SIG-M5 treated with dmso at 0.1 percent for 504 hours (cell line): ENCODE results near the gene DPYSL5.

Experiments
- DNase-seq: peaks from one replicate; lab custom pipeline; 2025; ENCODE audit not compliant: unreplicated experiment; lab: John Stamatoyannopoulos, UW

Gene DPYSL5

DNA sequence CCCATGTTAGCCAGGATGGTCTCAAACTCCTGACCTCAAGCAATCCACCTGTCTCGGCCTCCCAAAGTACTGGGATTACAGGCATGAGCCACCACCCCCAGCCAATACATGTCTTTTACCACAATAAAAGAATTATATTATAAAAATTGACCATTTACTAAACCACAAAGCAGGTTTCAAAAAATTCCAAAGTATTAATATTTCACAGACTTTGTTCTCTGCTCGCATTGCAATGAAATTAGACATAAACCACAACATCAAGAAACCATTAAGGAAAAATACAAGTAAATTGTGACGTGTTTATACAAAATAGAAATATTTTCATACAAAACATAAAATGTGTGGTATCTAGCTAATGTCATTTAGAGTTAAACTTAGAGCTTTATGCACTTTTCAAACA lies 109.1 kb downstream of the DPYSL5 start:
- no peak for DNase-seq

DNA sequence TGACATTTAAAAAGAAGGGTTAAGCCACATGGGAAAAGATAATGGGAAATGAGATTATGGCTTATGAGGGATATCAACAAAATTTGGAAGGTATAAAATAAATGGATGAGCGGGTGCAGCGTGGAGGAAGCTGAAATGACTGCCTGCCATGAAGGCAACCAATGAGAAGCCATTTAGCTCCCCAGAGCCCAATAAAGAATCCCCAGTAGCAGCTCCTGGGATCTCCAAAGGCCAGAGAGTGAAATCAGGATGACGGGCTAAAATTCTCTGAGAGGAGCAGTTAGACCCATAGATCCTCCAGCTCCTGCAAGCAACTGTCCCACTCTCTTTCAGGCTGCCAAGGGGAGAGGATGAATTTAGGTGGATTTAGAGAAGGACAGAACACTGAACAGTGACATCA lies 109.6 kb downstream of the DPYSL5 start:
- DNase-seq, result no peak

DNA sequence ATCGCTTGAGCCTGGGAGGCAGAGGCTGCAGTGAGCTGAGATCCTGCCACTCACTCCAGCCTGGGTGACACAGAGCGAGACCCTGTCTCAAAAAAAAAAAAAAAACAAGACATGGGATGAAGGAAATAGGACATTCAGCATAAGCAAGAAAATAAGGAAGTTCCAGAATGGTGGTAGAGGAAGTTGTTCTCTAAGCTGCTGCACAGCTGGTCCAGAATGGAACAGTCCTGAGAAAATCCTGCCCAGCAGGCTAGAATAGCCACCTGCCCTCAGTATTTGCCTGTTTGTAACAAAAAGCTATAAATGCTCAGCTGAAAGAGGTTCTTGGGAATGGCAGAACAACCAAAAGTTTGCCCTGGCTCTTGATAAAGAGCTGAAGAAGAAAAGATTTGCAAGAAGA lies 111.4 kb downstream of the DPYSL5 start:
- peak; percentile 65 for DNase-seq

DNA sequence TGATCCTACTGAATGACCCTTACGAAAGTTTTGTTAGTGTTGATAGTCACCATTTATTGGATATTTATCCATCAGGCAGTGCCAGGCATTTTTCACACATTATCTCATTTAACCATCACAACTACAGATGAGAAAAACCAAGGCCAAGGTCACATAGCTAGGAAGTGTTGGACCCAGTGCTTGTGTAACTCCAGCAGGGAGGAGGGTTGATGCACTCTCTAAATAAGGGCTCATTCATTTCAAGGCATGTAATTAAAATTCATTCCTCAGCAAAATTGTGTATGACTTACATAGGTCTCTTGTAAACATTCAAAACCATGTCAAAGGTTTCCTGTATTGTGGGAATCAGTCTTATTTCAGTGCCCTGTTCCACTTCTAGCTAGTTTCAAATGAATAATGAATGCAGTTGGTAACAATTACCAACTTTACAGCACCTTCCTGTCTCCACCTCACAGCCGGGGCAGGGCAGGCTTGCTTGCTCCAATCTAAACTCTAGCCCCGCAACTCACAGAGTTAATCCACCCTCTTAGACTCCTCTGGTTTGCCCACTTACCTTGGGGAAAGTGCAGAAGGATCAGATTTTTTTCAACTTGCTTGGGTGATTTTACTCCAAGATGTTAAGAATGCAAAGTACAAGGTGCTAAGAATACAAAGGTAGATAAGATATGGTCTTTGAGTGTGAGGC lies 116.7 kb downstream of the DPYSL5 start:
- no peak for DNase-seq

DNA sequence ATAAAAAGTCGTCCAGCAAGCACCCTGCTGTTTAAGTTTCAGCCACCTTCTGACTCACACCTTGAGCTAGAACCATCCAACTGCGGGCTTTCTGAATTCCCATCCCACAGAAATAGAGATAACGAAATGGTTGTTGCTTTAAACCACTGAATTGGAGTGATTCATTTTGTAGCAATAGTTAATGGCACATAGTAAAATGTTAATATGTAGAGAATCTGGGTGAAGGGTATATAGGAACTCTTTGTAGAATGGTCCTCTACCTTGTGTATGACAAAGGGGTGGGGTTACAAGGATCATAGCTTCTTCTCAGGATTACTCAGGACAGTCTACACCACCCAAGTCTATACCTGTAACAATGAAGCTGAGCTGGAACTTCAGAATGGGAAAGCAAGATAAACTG lies 120.1 kb downstream of the DPYSL5 start:
- no peak for DNase-seq

DNA sequence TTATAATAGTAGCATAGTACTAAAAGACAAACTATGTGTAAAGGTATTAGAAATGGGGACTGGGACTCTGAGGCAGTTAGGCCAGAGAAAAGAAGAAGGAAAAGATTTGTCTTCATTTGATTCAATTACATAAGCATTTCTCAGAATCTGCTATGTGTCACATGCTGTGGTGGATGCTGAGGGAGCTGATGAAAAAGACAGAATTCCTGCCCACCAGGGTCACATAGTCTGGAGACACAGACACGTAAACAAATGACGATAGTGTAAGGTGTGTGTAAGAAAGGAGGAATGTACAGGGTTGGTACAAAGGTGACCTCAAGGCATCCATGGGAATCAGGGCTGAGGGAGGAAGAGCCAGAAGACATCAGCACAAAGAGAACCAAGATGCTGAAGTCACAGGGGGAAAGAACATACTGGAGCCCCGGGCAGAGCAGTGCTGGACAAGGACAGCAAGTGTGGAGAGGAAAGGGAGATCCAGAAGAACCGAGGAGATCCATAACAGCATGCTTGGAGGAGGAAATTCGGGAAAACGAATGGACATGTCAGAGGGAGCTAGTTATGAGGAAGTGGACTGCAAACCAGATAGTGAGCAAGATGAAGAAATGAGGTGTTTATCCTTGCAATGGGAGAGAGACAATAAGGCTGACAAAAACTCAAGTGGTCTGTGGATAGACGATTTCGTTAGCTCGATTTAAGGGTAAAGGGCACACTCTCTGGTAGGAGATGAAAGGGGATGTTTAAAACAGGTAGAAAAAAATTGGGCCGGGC lies 121.3 kb downstream of the DPYSL5 start:
- DNase-seq, result no peak

DNA sequence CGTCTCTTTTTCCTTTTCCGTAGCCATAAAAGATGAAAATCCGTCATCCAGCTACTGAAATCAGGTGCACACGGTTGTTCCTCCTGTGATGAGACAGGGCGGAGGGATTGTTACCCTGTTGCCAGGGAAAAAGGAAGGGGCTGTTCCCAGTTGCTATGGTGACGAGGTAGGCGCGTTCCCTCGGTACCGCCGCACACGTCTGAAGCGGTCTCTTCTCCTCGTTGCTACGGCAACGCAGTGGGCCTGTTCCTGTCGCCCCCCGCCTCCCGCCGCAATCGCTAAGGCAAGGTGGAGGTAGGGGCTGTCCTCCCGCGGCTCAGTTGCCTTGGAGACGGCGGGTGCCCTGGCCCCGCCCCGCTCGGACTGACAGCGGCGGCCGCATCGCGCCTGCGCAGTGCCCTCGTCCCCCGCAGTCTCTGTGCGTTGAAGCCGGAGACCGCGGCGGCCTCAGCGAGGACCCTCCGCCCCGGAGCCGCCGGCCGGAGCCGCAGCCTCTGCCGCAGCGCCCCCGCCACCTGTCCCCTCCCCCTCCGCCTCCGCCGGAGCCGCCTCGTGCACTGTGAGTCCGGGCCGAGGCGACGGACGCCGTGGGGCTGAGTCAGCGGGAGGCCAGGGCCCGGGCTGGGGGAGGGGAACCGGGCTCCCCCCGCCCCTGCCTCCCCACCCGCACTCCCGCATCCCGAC lies 122.5 kb downstream of the DPYSL5 start, which contains the start of gene MAPRE3:
Gene MAPRE3, plus strand, starts transcription at position 394 of the 684 bp plus-strand sequence. CDS start 51,582 bp downstream, outside the sequence.
- DNase-seq, result peak; percentile 82

DNA sequence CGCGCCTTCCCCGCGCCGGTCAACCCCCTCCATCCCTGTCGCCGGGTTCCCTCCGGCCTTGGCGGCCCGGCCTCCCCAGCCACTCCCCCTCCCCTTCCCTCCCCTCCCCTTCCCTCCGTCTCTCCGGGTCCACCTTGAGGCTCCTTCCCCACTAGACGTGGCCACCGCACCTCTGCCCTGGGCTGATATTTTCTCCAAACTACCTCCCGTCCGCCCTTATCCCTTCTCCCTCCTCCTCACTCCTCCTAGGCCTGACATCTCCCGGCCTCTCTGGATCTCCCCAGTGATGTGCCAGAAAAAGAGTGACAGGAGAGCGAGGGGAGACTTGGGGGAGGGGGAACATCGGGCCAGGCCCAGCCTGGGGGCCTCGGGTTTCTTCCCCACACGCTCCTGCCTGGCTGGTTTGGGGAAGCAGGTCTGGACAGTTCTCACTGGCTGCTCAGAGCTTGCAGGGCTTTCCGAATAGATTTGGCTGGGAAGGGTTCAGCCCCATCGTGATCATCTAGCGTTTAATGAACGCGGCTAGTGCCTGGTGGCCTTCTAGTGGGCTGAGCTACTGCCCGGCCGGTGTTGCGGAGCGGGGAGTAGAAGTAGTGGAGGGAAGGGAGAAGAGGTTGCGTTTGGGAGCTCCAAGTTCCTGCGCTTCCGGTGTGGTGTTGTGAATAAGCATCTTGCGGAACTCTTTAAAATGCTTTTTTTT lies 123.1 kb downstream of the DPYSL5 start:
- DNase-seq, result peak; percentile 16

DNA sequence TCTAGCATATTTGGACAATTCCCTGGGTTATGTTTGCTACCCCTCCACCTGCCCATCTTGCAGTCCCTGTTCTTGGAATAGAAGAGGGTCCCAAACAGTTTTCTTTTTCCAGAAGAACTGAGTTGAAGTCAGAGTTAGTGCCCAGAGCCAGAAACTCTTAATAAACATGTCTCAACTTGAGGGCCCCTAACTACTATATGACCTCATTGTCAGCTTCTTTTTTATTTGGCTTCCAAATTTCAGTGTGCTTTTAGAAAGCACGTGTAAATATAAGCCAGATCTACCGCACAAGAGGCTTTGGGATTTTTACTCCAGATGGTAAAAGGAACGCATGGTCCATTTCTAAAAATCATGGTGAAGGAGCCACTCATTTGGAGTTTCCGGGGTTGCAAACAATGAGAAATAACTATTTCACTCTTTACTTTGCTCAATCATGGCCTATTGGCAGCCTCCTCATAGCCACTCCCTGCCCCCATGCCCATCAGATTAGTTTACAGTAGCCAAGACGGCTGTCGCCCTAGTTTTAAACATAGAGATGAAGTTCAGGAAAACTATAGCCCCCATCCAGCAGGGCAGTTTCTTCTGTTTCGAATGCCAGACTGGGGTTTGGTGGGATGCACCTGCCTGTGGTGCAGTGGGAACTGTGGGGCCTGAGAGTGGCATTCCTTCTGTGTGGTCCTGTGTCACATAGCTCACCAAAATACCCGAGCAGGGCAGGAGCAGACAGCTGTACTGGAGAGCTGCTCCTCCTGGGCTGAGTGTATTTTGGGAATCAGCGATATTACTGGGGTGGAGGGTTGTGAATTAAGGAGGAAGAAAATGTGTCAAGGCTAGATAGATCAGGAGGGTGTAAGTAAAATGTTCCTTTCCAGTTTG lies 124.2 kb downstream of the DPYSL5 start:
- DNase-seq, result no peak

DNA sequence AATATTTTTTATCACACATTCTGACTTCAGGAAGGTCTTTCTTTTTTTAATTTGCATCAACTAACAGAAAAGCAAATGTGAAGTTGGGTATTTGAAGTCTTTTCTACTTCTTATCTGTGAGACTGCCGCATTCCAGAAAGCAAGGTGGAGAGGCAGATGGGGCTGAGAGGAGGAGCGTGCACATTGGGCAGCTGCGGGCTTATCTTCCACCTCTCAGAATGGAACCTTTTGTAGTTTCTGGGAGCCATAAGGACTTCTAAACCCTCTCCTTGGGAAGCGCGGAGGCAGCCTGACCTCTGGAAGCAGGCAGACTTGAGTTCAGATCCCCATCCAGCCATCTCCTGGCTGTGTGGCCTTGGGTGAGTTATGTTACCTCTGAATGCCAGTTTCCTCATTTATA lies 126.4 kb downstream of the DPYSL5 start:
- no peak for DNase-seq

DNA sequence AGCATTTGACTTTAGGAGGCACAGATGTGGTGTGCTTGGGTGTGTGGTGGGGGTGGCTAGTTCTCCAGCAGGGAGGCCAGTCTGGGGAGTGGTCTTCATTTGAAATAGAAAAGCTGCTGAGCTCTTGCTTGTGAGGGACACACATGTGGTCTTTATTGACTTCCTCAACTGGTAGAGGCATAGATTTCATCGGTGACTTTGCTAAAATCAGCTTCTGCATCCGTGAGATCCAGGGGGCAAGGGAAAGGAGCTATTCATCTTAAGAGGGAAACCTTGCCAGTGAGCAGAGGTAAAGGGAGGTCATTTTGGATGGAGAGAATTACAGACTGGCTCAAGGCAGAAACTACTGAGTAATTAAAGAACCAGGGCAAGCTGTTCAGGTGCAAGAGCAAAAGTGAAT lies 127.2 kb downstream of the DPYSL5 start:
- no peak for DNase-seq

DNA sequence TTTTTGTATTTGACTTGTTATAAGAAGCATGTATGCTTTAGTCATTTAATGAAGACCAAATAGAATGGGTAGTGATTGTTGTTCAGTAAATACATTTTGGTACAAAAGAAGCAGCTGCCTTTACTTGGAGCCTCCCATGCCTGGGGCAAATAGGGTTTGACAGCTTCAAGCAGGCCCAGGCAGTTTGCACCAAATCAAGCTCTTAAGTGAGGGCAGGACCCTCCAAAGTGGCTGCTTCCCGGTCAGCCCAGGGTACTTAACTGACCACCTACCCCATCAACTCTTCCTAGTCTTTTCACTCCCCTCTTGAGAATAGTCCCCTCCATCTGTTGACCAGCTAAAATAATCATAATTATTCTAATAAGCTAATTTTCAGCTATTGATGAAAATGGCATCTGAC lies 127.7 kb downstream of the DPYSL5 start:
- DNase-seq, result no peak

DNA sequence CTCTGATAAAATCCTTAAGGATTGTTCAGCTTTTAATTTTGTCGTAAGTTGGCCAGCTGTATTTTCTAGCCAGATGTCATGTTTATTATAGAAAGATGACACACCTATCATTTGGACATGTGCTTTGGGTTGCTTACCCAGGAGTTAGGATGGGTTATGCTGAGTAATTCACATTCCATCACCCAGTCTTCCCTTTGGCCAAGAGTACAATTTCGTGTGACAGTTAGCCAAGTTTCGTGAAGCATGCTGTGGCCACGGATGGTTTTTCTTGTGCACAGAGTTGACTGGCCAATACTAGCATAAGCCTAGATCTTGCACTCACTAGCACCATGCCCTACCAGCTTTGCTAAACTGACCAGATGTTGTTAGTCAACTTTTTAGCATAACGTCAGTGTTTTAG lies 128.3 kb downstream of the DPYSL5 start:
- no peak for DNase-seq

DNA sequence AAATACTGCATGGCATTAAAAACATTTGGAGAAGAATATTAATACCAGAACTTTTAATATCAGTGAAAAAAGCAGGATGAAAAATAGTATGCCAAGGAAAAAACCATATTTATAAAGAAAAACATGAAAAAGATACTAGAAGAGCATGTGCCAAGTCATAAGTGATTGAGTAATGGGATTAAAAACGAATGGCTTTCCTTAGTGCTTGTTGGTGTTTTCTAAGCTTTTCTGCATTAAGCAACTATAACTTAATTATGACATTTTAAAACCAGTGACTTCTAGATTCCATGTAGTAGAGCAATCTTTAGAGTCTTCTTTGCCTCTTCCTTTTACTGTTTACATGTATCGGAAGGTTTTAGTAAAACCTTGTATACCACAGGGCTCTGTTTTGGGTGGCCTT lies 129.1 kb downstream of the DPYSL5 start:
- DNase-seq, result no peak

DNA sequence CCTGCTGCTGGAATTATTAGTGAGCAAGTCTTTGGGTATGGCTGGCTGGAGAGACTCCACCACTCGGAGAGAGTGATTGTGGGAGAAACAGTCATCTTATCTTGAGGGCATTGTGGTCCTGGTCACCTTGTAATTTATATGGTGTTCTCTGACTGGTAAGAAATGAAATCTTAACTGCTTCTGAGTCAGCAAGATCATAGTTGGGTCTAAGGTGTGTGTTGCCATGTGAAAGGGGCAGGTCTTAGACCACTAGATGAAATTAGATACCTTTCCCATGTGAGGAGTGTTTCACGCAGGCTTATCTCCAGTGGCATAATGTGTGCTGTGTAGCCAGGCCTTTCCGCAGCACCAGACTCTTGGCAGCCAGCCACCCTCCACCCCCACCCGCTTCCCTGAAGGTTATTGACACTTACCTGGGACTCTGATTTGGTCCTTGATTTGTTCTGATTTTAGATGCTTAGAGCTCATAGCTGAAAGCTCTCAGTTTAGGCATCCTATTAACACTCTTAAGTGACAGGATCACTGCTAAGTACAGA lies 130.2 kb downstream of the DPYSL5 start:
- no peak for DNase-seq

DNA sequence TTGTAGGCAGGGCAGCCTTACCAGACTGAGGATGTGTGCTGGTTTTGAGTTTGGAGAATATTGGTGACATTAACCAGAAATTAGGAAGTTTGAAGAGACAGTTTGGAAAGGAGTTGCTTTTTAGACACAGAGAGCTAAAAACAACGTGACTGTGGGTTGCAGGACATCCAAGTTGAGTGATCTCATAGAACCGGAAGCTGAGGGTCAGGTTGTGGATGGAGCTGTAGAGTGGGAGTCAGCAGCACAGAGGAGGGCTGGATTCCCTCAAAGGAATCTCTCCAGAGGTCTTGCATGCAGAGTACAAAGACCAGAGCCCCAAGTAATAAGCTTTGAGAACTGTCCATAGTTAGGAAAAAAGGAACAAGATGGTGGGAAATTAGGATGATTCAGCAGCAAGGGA lies 131.8 kb downstream of the DPYSL5 start:
- DNase-seq, result no peak

DNA sequence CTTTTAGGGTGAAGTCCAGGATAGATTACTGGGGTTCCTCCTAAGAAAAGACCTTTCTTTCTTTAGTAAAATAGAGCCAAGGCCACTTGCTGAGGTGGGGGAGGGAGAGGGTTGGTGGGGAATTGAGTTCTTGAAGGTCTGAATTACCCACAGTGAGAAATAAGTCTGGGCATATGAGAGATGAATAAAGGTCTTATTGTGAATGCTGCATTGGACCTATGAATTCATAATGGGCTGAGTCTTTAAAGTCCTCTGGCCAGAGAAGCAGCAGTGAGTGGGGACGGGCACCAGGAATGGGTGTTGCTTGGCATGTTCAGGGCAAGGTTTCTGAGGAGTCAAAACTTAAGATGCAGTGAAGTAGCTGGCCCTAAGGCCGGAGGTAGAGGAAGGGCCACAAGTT lies 133.0 kb downstream of the DPYSL5 start:
- DNase-seq, result no peak

DNA sequence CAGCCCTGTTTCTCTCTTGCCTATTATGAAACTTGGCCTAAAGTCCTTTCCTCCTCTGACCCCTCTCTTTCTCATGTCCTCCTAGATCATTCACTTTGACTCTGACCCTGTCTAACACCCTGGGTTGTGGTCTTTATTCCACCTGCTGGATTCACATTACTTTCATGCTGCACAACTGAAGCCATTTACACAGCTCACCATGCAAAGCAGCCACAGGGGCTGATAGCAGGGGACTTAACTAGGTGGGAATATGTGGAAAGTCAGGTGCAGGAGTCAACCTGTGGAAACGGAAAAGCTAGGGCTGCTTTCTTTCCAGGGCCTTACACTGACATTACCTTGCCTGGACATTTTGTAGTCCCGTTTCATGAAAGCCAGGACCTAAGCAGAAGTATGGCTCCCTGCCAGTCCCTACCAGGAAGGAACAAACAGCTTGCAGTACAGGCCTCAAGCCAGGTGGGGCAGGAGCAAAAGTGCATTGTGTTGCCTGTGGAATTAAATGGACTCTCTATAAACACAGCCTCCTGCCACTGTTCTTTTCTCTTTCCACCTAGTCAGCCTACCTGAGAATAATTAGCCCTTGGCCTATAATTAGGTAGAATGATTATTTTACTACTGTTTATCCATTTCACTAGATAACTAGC lies 134.3 kb downstream of the DPYSL5 start:
- peak; percentile 62 for DNase-seq

DNA sequence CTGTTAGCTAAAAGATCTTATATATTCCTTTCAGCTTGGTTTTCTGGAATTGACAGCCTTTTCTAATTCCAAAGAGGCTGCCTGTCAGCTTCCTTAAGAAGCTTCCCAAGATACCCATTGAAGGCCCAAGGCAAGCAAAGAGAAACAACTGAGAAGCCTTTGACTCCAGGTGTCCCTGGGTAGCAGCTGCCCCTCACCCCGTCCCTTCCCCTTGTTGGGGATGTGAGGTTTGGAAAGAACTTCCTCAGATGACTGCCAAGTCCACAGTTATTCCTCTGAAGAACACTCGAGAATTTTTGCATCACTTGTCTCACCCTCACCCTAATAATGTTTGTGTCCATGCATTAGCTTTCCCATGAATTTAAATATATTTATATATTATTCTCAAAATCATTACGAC lies 135.8 kb downstream of the DPYSL5 start:
- DNase-seq, result no peak

DNA sequence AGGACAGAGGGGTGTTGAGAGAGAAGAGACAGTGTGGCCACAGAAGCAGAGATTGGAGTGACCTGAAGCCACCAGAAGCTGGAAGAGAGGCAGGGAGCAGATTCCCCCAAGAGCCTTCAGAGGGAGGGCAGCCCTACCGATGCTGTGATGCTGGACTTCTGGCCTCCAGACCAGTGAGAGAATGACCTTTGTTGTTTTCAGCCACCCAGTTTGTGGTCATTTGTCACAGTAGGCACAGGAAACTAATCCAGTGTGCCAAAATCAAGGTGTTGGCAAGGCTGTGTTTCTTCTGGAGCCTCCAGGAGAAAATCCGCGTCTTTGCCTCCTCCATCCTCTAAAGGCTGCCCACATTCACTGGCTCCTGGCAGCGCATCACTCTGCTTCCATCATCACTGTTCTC lies 137.9 kb downstream of the DPYSL5 start:
- DNase-seq, result no peak
